CD1c-positive myeloid dendritic cell (primary cell): ENCODE measurements around the gene C9orf78.

Experiments
- DNase-seq: peaks from one replicate; pipeline ENCODE4 v3.0.0-alpha.2; 2016; ENCODE audit errors: extremely low spot score

The C9orf78 gene, protein sequence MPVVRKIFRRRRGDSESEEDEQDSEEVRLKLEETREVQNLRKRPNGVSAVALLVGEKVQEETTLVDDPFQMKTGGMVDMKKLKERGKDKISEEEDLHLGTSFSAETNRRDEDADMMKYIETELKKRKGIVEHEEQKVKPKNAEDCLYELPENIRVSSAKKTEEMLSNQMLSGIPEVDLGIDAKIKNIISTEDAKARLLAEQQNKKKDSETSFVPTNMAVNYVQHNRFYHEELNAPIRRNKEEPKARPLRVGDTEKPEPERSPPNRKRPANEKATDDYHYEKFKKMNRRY

DNA sequence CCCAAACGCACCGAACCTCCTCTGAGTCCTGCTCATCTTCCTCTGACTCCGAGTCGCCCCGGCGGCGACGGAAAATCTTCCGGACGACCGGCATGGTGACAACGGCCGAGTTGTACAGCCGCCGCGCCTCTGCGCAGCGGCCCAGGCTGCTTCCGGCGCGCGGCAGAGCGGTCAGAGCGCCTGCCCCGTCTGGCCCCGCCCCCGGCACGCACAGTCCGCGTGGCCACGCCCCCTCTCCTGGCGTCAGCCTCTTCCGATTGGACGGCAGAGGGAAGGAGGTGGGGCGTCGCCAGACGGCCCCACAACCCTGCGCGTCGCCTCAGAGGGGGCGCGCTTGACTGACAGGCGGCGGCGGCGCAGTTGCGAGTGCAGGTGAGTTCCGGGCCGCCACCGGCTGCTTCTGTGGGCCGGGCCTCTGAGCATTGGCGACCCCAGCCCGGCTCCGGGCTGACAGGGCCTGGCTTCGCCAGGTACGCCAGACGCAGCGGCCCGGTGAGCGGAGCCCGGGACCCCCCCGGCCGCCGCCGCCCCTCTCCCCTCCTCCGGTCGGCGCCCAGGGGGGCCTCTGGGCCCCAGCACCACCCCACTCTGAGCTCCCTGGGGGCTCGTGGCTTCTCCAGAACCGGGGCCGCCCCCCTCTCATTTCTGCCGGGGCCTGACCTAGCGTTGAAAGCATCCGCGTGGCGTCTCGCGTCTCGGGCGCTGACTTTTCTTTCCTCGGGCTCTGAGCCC, at the start of gene C9orf78, which contains the start of gene USP20:
Gene C9orf78 (minus strand): TSS at position 148 of the 732 bp plus-strand sequence. CDS start 54 bp downstream, at position 94.
Gene USP20 (plus strand): TSS at position 331 of the 732 bp plus-strand sequence. CDS start 17,098 bp downstream, outside the sequence.
- DNase-seq: peak; percentile 99

DNA sequence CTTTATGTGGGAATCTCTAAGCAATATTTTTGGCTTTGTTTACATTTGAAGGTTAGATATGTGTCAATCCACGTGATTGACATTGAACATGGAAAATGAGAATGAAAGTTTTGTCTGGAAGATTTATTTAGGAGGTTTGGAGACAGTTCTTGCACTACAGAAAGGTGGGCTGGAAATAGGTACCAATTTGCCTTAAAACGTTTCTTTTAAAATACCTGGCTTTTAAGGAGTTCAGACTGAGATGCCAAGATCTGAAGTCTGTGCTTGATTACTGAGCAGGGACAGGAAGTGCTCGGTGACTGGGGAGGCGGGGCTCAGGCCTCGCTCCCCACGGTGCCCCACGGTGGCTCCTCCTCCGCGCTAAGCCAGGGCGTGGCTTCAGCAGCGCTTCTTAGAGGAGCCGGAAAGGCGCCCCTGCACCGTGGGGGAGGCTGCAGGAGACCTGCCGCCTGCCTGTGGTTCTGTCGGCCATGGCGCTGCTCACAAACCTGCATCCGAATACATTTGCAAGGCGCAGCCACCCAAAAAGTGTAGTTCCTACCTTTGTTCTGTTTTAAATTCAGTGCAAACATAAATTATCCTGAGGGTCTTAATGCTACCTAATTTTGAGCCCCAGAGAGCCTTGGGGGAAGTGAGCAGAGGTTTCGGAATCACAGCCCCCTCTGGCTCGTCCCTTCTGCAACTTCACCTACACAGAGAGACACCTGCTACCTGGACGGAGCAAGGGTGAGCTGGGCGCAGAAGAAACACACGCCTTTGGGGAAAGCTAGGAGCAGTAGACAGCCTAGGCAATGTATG, 49.3 kb upstream of the C9orf78 start:
- DNase-seq: peak; percentile 95

DNA sequence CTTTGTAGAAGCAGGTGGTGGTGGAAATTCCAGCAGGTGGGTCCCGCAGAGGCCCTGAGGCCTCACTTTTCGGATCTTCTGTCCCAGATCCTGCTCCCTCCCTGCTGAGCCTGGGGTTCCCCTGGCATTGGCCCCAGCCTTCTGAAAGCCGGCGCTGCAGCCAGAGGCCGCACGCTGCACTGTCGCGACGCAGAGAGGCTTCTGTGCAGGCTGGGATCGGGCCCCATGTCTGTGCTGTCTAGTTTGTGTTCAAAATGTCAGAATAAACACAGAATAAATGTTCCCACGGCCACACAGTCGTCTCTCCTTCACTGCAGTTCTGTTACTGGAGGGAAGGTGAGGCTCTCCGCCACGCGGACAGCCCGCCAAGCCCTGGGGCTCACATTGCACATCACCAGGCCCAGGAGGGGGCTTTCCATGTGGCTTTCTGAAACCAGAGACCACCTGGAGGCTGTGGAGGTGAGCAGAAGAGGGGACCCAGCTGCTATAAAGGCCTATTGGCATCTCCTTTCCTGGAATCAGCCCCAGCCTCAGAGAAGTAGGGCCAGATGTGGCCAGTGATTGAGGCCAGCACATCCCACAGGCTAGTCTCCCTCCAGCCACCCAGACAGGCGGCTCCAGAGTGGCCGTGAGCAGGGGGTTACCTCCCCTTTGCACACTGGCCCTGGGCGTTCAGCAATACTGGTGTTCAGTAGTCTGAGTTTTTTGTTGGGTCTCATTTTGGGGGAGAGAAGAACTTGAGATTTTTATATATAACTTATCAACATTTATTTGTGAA, 46.7 kb upstream of the C9orf78 start:
- DNase-seq: no peak

DNA sequence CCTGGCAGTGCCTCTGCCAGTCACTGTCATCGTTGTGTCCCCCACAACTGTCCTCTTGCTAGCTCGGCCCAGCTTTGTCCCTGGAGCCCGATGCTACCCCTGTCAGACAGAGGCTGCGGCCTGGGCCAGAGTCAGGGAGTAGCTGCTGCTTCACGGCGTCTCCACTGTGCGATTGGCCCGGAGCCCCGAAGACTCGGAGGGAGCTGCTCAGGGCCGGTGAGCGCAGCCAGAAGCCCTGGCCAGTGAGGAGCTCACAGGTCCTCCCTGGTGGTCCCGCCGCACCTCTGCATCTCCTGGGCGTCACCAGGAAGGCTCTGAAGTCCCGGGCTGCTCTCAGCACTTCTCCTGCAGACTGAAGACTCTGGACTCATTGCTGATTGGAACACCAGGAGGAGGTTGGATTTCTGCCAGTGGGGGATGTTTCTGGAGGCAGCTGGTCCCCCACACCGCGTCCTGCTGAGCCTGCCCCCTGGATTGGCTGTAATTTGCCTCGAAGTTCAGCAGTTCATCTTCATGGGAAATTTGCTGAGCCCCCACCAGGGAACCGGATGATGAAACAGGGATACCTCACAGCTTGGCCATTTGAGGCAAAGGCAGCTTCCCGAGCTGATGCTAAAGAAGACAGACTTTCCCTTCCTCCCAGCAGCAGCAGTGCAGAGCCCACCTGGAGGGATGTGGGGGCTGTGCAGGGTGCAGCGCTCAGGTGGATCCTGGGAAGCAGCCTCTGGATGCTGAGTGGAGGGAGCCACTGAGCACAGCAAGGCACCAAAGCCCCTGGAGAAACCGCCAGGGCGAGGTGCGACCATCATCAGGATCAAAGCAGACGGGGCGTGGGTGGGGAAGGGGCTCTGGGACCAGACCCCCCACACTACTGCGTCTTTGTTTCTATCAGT, 45.8 kb upstream of the C9orf78 start:
- DNase-seq: no peak

DNA sequence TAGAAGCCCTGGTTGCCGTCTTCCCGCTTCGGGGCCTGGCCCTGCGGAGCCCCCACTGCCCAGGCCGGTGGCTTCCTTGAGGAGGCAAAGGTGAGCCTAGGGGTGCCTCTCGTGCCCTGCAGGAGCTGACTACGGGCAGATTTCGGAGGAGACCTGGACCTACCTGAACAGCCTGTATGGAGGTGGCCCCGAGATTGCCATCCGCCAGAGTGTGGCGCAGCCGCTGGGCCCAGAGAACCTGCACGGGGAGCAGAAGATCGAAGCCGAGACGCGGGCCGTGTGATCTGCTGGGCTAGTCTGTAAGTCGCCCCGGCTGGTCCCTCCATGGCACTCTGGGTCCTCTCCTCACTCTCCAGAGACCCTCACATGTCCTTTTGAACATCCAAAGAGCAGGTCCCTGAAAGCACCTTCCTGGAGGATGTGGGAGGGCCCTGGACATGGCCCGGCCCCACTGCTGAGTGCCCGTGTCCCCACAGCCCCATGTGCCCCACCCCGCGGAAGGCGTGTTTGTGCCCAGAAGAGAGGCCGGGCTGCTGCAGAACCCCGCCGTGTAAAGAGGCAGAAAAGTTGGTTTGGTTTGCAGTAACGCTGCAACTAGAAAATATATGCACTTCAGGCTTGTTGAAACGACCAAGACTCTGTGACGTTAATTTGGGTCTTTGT, 45.0 kb upstream of the C9orf78 start:
- no peak for DNase-seq

DNA sequence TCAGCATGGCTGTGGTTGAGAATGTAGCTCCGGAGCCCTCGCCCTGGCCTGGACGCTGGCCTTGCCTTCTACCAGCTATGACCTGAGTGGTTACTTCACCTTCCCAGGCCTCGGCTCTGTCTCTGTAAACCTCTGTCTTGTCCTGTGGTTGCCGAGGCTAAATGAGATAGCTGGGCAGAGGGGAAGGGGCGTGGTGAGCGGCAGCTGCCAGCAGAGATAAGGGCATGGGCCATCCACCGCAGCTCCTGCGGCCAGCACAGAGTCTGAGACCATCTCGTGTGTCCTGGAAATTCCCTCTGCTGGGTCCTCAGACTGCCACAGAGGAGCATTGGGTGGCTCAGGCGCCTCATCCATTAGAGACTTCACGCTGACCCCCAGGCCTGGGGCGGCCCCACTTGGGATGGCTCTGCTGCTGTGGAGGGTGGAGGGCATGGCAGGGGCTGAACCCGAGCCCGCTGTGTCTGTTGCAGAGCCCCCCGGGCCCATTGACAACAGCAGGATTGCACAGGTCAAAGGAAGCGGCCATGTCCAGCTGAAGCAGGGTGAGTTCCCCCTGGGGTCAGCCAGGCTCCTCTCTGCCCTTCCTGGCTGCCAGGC, 44.1 kb upstream of the C9orf78 start:
- DNase-seq: no peak

DNA sequence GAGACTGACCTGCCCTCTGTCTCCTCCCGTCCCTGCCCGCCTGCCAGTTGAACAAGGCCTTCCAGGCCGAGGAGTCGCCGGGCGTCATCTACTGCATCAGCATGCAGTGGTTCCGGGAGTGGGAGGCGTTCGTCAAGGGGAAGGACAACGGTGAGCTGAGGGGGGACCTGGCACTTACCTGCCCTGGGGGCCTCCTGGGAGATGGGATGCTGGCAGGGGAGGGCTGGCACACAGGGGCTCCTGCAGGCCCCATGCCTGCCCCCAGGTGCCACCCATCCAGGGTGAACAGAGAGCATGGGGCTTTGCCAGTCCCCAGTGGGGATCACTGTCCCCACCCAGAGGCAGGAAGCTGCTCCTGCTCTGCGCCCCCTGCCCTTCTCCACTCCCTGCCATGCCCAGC, 43.2 kb upstream of the C9orf78 start:
- DNase-seq: no peak

DNA sequence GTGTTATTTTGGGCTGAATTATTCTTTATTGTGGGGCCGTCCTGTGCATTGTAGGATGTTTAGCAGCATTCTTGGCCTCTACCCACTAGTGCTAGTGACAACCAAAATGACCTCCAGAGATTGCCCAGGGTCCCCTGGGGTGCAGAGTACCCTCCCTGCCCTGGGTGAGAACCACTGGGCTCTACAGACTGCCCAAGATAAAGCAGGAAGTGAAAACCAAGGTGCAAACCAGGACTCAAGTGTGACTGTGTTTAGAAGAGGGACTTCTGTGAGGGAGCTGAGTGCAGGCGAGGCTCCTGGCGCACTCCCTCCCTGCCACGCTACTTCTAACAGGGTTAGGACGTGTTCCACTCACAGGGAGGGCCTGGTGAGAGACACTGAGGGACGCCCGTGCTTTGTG, 41.7 kb upstream of the C9orf78 start:
- DNase-seq: no peak

DNA sequence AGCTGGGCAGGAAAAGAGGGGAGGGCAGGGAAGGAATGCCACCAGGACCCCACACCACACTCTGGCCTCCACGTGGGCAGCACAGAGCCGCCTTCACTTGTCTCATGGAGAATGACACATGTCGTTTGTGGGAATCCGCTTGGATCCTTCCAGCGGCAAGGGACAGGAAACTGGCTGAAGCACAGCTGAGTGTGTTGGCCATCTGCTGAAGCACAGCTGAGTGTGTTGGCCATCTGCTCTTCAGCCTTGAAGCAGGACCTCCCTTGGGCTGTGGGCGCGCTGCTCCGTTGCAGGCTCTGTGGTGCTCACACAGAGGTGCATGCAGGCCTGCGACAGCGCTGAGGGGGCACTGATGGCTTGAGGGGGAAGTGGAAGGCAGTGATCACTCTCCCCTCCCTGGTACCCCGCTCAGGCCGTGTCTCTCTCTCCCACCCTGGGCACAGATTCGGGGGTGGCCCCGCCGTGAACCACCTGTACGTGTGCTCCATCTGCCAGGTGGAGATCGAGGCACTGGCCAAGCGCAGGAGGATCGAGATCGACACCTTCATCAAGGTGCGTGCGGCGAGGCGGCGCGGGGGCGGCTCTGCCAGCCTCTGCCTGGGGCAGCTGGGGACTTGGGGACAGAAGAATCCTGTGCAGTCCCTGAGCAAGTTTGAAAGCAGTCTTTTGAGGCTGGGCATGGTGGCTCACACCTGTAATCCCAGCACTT, 40.8 kb upstream of the C9orf78 start:
- DNase-seq: no peak

DNA sequence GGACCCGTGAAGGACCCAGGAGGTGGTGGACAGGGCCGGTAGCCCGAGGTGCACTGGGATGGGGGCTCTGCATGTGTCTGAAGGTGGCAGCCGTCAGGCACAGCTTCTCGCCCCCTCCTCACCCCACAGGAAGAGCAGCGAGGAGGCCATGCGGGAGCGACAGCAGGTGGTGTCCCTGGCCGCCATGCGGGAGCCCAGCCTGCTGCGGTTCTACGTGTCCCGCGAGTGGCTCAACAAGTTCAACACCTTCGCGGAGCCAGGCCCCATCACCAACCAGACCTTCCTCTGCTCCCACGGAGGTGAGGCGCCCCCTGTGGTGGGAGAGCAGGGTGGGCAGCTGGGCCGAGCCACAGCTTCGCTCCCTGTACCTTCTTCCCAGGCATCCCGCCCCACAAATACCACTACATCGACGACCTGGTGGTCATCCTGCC, 40.1 kb upstream of the C9orf78 start:
- no peak for DNase-seq

DNA sequence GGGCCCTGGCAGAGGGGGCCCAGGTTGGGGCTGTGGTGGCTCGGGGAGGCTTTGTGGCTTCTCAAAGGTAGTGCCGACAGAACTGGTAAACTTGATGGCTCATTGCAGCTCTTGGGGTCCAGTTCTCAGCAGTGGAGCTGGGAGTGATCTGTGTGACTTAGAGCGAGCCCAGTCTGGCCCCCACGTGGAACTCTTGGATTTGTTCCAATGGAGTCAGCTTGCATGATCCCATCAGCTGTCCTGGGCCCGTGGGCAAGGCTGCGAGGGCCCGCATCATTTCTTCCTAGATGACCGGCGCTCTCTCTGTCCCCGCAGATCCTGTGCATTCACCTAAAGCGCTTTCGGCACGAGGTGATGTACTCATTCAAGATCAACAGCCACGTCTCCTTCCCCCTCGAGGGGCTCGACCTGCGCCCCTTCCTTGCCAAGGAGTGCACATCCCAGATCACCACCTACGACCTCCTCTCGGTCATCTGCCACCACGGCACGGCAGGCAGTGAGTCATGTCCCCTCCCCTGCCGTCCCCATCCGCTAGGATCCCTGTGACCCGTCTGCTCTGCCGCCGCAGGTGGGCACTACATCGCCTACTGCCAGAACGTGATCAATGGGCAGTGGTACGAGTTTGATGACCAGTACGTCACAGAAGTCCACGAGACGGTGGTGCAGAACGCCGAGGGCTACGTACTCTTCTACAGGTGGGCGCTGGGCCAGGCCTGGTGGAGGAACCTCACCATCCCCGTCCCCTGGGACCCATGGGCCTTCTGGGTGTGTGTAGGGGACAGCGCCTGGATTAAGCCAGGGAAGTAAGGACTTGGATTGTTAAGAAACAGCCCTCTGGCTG, 39.4 kb upstream of the C9orf78 start:
- no peak for DNase-seq

DNA sequence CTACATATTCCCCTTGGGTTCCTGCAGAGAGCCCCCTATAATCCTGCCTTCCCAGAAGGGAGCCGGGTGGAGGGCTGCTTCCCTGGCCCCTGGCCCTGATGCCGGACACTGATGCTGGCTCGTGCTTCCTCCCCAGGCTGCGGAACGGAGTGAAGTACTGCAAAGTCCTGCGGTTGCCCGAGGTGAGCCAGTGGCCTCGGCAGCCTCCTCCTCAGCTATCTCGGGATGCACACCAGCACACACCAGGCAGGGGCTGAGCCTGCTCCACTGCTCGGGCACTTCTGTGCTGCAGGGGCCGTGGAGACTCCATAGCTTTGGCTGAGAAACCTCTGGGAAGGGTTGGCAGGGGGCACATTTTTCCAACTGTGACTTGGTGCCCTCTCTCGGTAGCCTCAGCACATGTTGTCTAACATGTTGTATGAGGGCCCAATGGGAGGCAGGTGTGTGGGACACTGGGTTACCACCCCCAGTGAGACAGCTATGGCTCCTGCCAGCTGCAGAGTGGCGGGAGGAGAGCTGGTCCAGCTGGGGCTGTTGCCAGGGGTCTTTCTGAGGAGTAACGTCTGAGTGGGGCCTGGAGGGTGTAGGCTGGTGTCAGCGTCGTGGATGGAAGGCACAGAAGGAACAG, 38.6 kb upstream of the C9orf78 start:
- DNase-seq: no peak

DNA sequence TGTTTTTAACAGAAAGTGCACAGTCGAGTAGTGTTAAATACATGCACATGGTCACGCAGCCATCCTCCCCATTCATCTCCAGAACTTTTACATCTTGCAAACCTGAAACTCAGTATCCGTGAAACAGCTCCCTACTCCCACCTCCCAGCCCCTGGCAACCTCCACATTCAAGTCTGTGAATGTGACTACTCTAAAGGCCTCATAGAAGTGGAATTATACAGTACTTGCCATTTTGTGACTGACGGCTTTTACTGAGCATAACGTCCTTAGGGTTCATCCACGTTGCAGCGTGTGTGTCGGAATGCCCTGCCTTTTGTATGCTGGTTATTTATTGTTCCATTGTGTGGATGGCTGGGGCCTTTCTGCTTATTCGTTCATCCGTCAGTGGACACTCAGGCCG, 36.0 kb upstream of the C9orf78 start:
- no peak for DNase-seq

DNA sequence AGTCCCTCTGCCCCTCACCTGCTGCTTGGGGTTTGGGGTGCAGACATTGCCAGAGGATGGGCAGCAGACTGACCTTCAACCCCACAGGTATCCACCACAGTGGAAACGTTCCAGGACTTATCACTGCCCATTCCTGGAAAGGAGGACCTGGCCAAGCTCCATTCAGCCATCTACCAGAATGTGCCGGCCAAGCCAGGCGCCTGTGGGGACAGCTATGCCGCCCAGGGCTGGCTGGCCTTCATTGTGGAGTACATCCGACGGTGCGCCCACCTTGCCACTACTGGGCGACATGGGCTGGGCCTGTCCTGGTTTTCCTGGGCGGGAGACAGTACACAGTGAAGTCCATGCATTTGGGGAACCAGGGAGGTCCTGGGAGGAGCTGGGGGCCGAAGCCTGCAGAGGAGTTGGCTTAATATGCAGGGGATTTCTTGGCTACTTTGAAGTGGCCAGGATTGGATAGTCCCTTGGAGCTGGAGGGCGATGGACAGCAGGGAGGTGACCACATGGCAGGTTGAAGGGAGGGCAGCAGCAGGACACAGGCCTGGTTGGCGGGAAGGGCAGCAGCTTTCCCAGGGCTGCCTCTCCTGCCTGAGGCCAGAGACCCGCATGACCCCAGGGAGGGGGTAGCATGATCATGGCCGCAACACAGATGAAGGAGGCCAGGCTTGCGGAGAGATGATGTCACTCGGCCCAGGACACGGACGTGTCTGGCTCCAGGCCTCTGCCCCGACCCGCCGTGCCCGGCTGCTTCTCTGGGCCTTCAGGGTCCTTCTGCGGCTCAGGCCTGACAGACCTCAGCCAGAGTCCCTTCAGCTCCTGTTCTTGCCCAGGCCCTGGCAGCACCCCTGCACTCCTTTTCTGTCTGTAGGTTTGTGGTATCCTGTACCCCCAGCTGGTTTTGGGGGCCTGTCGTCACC, 34.8 kb upstream of the C9orf78 start:
- no peak for DNase-seq

DNA sequence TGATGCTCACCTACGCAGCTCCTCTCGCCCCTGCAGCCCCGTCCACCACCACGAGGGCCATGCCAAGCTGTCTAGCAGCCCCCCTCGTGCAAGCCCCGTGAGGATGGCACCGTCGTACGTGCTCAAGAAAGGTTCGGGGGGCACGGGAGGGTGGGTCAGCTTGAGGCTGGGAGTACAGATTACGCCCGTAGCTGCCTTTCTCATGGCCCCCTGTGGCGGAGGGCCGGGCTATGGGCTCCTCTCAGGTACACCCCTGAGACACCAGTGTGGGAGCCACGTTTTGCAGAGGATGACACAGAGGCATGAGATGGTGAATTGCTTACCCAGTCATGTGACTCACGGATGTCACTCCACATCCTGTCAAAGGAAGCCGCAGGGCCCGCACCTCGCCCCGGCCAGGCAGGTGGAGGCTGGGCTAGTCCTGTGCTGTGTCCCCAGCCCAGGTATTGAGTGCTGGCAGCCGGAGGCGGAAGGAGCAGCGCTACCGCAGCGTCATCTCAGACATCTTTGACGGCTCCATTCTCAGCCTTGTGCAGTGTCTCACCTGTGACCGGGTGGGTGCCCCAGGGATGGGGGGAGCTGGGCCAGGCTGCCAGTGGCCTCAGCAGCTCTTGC, 33.9 kb upstream of the C9orf78 start:
- DNase-seq: peak; percentile 49
